T-helper 2 cell treated with Interferon-gamma antibody and Interleukin-4, amounts not matched to agents 5 μg/mL and 100 μg/mL, for 36 hours (primary cell): ENCODE data around the gene CLINT1.
A peak's percentile ranks its signal among the peaks of the same experiment; 100 is the strongest.

ENCODE experiments used
- DNase-seq: peaks from one replicate; pipeline ENCODE4 v3.0.0; 2021; ENCODE audit warnings: low spot score
- H3K27ac Mint-ChIP-seq: one replicate; pipeline ENCODE4 v1.8.0; 2021; ENCODE audit warnings: mild to moderate bottlenecking, mixed read lengths
- H3K27me3 Mint-ChIP-seq: one replicate; pipeline ENCODE4 v1.8.0; 2021; ENCODE audit warnings: low read depth, mixed read lengths
- H3K36me3 Mint-ChIP-seq: one replicate; pipeline ENCODE4 v1.8.0; 2021; ENCODE audit warnings: low read depth, mixed read lengths
- H3K4me1 Mint-ChIP-seq: one replicate; pipeline ENCODE4 v1.8.0; 2021; ENCODE audit warnings: low read depth, mixed read lengths
- H3K4me3 Mint-ChIP-seq: one replicate; pipeline ENCODE4 v1.8.0; 2022; ENCODE audit warnings: mild to moderate bottlenecking, moderate library complexity, mixed read lengths
- H3K9me3 Mint-ChIP-seq: one replicate; pipeline ENCODE4 v1.8.0; 2021; ENCODE audit warnings: mixed read lengths

Gene CLINT1

GRCh38 chr5:157778121-157778805, 80.7 kb downstream of the CLINT1 start:
- Mint-ChIP-seq H3K27ac (no peak overlapping the region), H3K27me3 (peaks cover 3% of the 10 kb centered on the region), H3K4me1 (no peaks in the 10 kb centered on the region), H3K9me3 (no peaks in the 10 kb centered on the region), H3K4me3 (no peak overlapping the region), H3K36me3 (peaks cover 2% of the 10 kb centered on the region)
- no peak for DNase-seq

GRCh38 chr5:157772127-157772526, 86.8 kb downstream of the CLINT1 start:
- DNase-seq = no peak
- H3K9me3 Mint-ChIP-seq = no peaks in the 10 kb centered on the region
- H3K4me3 Mint-ChIP-seq = no peak overlapping the region
- H3K27me3 Mint-ChIP-seq = peaks cover 7% of the 10 kb centered on the region
- no peaks in the 10 kb centered on the region for H3K4me1 Mint-ChIP-seq
- no peaks in the 10 kb centered on the region for H3K36me3 Mint-ChIP-seq
- no peak overlapping the region for H3K27ac Mint-ChIP-seq

GRCh38 chr5:157770665-157771064, 88.3 kb downstream of the CLINT1 start:
- Mint-ChIP-seq H3K9me3 (no peaks in the 10 kb centered on the region), H3K27me3 (peaks cover 9% of the 10 kb centered on the region), H3K4me1 (no peaks in the 10 kb centered on the region), H3K27ac (no peak overlapping the region), H3K4me3 (no peak overlapping the region), H3K36me3 (no peaks in the 10 kb centered on the region)
- DNase-seq = no peak

- Mint-ChIP-seq H3K27ac (no peak overlapping the region), H3K4me1 (no peaks in the 10 kb centered on the region), H3K9me3 (no peaks in the 10 kb centered on the region), H3K4me3 (no peak overlapping the region), H3K36me3 (no peaks in the 10 kb centered on the region), H3K27me3 (peaks cover 7% of the 10 kb centered on the region)
- DNase-seq = no peak
These were observed 91.3 kb downstream of the CLINT1 start for GRCh38 chr5:157767689-157768088.

GRCh38 chr5:157766902-157767301, 92.0 kb downstream of the CLINT1 start:
- no peaks in the 10 kb centered on the region for H3K36me3 Mint-ChIP-seq
- peaks cover 3% of the 10 kb centered on the region for H3K4me1 Mint-ChIP-seq
- no peak for DNase-seq
- peaks cover 7% of the 10 kb centered on the region for H3K27me3 Mint-ChIP-seq
- H3K9me3 Mint-ChIP-seq = no peaks in the 10 kb centered on the region
- H3K4me3 Mint-ChIP-seq = no peak overlapping the region
- no peak overlapping the region for H3K27ac Mint-ChIP-seq

- H3K4me3 Mint-ChIP-seq = no peak overlapping the region
- no peaks in the 10 kb centered on the region for H3K9me3 Mint-ChIP-seq
- no peak overlapping the region for H3K27ac Mint-ChIP-seq
- H3K36me3 Mint-ChIP-seq = no peaks in the 10 kb centered on the region
- H3K4me1 Mint-ChIP-seq = peaks cover 3% of the 10 kb centered on the region
- DNase-seq = no peak
- H3K27me3 Mint-ChIP-seq = peaks cover 7% of the 10 kb centered on the region
These were observed 92.5 kb downstream of the CLINT1 start for GRCh38 chr5:157766442-157766841.

GRCh38 chr5:157764531-157764930, 94.4 kb downstream of the CLINT1 start:
- Mint-ChIP-seq H3K27ac (no peak overlapping the region), H3K9me3 (no peaks in the 10 kb centered on the region), H3K27me3 (peaks cover 2% of the 10 kb centered on the region), H3K4me3 (no peak overlapping the region), H3K4me1 (peaks cover 3% of the 10 kb centered on the region), H3K36me3 (peaks cover under 1% of the 10 kb centered on the region)
- no peak for DNase-seq

GRCh38 chr5:157761690-157762621, 97.0 kb downstream of the CLINT1 start:
- Mint-ChIP-seq H3K9me3 (no peaks in the 10 kb centered on the region), H3K27me3 (peaks cover 1% of the 10 kb centered on the region), H3K4me3 (no peak overlapping the region), H3K27ac (no peak overlapping the region), H3K4me1 (peaks cover 13% of the 10 kb centered on the region), H3K36me3 (peaks cover 2% of the 10 kb centered on the region)
- peak; percentile 11 for DNase-seq

- peaks cover 8% of the 10 kb centered on the region for H3K36me3 Mint-ChIP-seq
- no peak overlapping the region for H3K4me3 Mint-ChIP-seq
- no peaks in the 10 kb centered on the region for H3K27me3 Mint-ChIP-seq
- DNase-seq = no peak
- peaks cover 13% of the 10 kb centered on the region for H3K4me1 Mint-ChIP-seq
- H3K9me3 Mint-ChIP-seq = no peaks in the 10 kb centered on the region
- no peak overlapping the region for H3K27ac Mint-ChIP-seq
These were observed 100.2 kb downstream of the CLINT1 start for GRCh38 chr5:157758706-157759105.

- no peak overlapping the region for H3K4me3 Mint-ChIP-seq
- DNase-seq = no peak
- no peak overlapping the region for H3K27ac Mint-ChIP-seq
- H3K9me3 Mint-ChIP-seq = no peaks in the 10 kb centered on the region
- peaks cover 14% of the 10 kb centered on the region for H3K36me3 Mint-ChIP-seq
- no peaks in the 10 kb centered on the region for H3K27me3 Mint-ChIP-seq
- H3K4me1 Mint-ChIP-seq = peaks cover 10% of the 10 kb centered on the region
These were observed 102.8 kb downstream of the CLINT1 start for GRCh38 chr5:157756122-157756521.

GRCh38 chr5:157750320-157750719, 108.6 kb downstream of the CLINT1 start:
- peaks cover 13% of the 10 kb centered on the region for H3K36me3 Mint-ChIP-seq
- no peak for DNase-seq
- no peak overlapping the region for H3K4me3 Mint-ChIP-seq
- H3K27me3 Mint-ChIP-seq = no peaks in the 10 kb centered on the region
- H3K27ac Mint-ChIP-seq = no peak overlapping the region
- peaks cover 22% of the 10 kb centered on the region for H3K4me1 Mint-ChIP-seq
- no peaks in the 10 kb centered on the region for H3K9me3 Mint-ChIP-seq

- DNase-seq = no peak
- no peak overlapping the region for H3K4me3 Mint-ChIP-seq
- no peaks in the 10 kb centered on the region for H3K9me3 Mint-ChIP-seq
- H3K27me3 Mint-ChIP-seq = no peaks in the 10 kb centered on the region
- H3K4me1 Mint-ChIP-seq = peaks cover 28% of the 10 kb centered on the region
- no peak overlapping the region for H3K27ac Mint-ChIP-seq
- peaks cover 15% of the 10 kb centered on the region for H3K36me3 Mint-ChIP-seq
These were observed 109.5 kb downstream of the CLINT1 start for GRCh38 chr5:157749462-157749799.

GRCh38 chr5:157748760-157749461, 110.0 kb downstream of the CLINT1 start:
- H3K36me3 Mint-ChIP-seq = peaks cover 12% of the 10 kb centered on the region
- H3K4me1 Mint-ChIP-seq = peaks cover 31% of the 10 kb centered on the region
- H3K27me3 Mint-ChIP-seq = no peaks in the 10 kb centered on the region
- no peaks in the 10 kb centered on the region for H3K9me3 Mint-ChIP-seq
- no peak overlapping the region for H3K4me3 Mint-ChIP-seq
- no peak for DNase-seq
- no peak overlapping the region for H3K27ac Mint-ChIP-seq
